Measurements from ENCODE around the gene TRAPPC2L. TPM values are rescaled to one million over a fixed set of nuclear protein-coding genes. Genes with fewer than 3 reads are reported as not detected.
"Not testable (repeated sequence)": the region's sequence is repeated elsewhere in the genome, so short reads cannot be mapped to it uniquely, and the experiment has no call there.

TRAPPC2L gene
- total RNA-seq, 5 donors from 2014 or later (not counting 1 experiment from before 2014, with no cell fraction given): 45.6 to 61.1 (median 57.5) TPM

- H3K4me1 Mint-ChIP-seq; CTCF ChIA-PET; H3K9me3 ChIP-seq; ATAC-seq (replicated peaks in 1 of 4); H3K27me3 Mint-ChIP-seq; H3K27ac ChIP-seq (ENCODE audit: low read length); H3K36me3 Mint-ChIP-seq; H3K27ac Mint-ChIP-seq; H3K9me3 Mint-ChIP-seq; H3K4me3 ChIP-seq (ENCODE audit: control insufficient read depth in 1 of 2, extremely low read depth in 1 of 2, low read length in 1 of 2); H3K27me3 ChIP-seq (replicated peaks in 1 of 2; ENCODE audit: control insufficient read depth in 2 of 2, extremely low read depth in 1 of 2, insufficient read depth in 2 of 2, low read length in 1 of 2); H3K4me3 Mint-ChIP-seq; H3K4me1 ChIP-seq (ENCODE audit: control insufficient read depth in 1 of 2, extremely low read depth in 1 of 2, insufficient read depth in 2 of 2, low read length in 2 of 2); DNase-seq; POLR2A ChIA-PET: not testable (repeated sequence)
- peaks cover 15 to 17% of the 10 kb centered on the region in 2 donors for H3K36me3 ChIP-seq (ENCODE audit: control insufficient read depth in 2 of 2, extremely low read depth in 1 of 2, insufficient read depth in 1 of 2, low read length in 1 of 2)
- 95% methylated on average over 22 of the region's 31 CpGs for WGBS (ENCODE audit: insufficient coverage)
These were observed 33.3 kb upstream of the TRAPPC2L start for GRCh38 chr16:88823646-88824045.

- no peaks in the 10 kb centered on the region for H3K9me3 ChIP-seq
- ChIA-PET POLR2A (no interaction called here), CTCF (no interaction called here)
- Mint-ChIP-seq H3K27ac (no peak overlapping the region), H3K36me3 (no peaks in the 10 kb centered on the region), H3K9me3 (no peaks in the 10 kb centered on the region), H3K4me1 (no peaks in the 10 kb centered on the region), H3K27me3 (no peaks in the 10 kb centered on the region), H3K4me3 (no peak overlapping the region)
- no peak overlapping the region for H3K4me3 ChIP-seq (ENCODE audit: control insufficient read depth in 1 of 2, extremely low read depth in 1 of 2, low read length in 1 of 2)
- WGBS (ENCODE audit: insufficient coverage): 90% methylated on average over 26 of the region's 33 CpGs
- H3K27ac ChIP-seq (ENCODE audit: low read length): no peak overlapping the region
- no peaks in the 10 kb centered on the region for H3K4me1 ChIP-seq (ENCODE audit: control insufficient read depth in 1 of 2, extremely low read depth in 1 of 2, insufficient read depth in 2 of 2, low read length in 2 of 2)
- no peak for DNase-seq
- no peak for ATAC-seq (replicated peaks in 1 of 4)
- no peaks in the 10 kb centered on the region for H3K27me3 ChIP-seq (replicated peaks in 1 of 2; ENCODE audit: control insufficient read depth in 2 of 2, extremely low read depth in 1 of 2, insufficient read depth in 2 of 2, low read length in 1 of 2)
- H3K36me3 ChIP-seq (ENCODE audit: control insufficient read depth in 2 of 2, extremely low read depth in 1 of 2, insufficient read depth in 1 of 2, low read length in 1 of 2): peaks cover 15 to 20% of the 10 kb centered on the region in 2 donors
These were observed 32.5 kb upstream of the TRAPPC2L start for GRCh38 chr16:88824256-88825077.

- 97% methylated on average over 6 of the region's 12 CpGs for WGBS (ENCODE audit: insufficient coverage)
- ATAC-seq (replicated peaks in 1 of 4) (no peak), DNase-seq (no peak)
- Histone ChIP-seq H3K27me3 (replicated peaks in 1 of 2; ENCODE audit: control insufficient read depth in 2 of 2, extremely low read depth in 1 of 2, insufficient read depth in 2 of 2, low read length in 1 of 2) (no peaks in the 10 kb centered on the region), H3K27ac (ENCODE audit: low read length) (no peak overlapping the region), H3K4me3 (ENCODE audit: control insufficient read depth in 1 of 2, extremely low read depth in 1 of 2, low read length in 1 of 2) (no peak overlapping the region), H3K4me1 (ENCODE audit: control insufficient read depth in 1 of 2, extremely low read depth in 1 of 2, insufficient read depth in 2 of 2, low read length in 2 of 2) (no peaks in the 10 kb centered on the region), H3K9me3 (no peaks in the 10 kb centered on the region), H3K36me3 (ENCODE audit: control insufficient read depth in 2 of 2, extremely low read depth in 1 of 2, insufficient read depth in 1 of 2, low read length in 1 of 2) (peaks cover 15 to 20% of the 10 kb centered on the region in 2 donors)
- POLR2A ChIA-PET: no interaction called here
- H3K36me3 Mint-ChIP-seq: no peaks in the 10 kb centered on the region
- H3K4me1 Mint-ChIP-seq: no peaks in the 10 kb centered on the region
- no peaks in the 10 kb centered on the region for H3K27me3 Mint-ChIP-seq
- CTCF ChIA-PET: no interaction called here
- H3K27ac Mint-ChIP-seq: no peak overlapping the region
- H3K9me3 Mint-ChIP-seq: no peaks in the 10 kb centered on the region
- no peak overlapping the region for H3K4me3 Mint-ChIP-seq
These were observed 31.8 kb upstream of the TRAPPC2L start for GRCh38 chr16:88825146-88825545.

- Histone ChIP-seq H3K27ac (ENCODE audit: low read length) (no peak overlapping the region), H3K4me3 (ENCODE audit: control insufficient read depth in 1 of 2, extremely low read depth in 1 of 2, low read length in 1 of 2) (no peak overlapping the region), H3K9me3 (no peaks in the 10 kb centered on the region), H3K27me3 (replicated peaks in 1 of 2; ENCODE audit: control insufficient read depth in 2 of 2, extremely low read depth in 1 of 2, insufficient read depth in 2 of 2, low read length in 1 of 2) (no peaks in the 10 kb centered on the region), H3K36me3 (ENCODE audit: control insufficient read depth in 2 of 2, extremely low read depth in 1 of 2, insufficient read depth in 1 of 2, low read length in 1 of 2) (peaks cover 14 to 15% of the 10 kb centered on the region in 2 donors), H3K4me1 (ENCODE audit: control insufficient read depth in 1 of 2, extremely low read depth in 1 of 2, insufficient read depth in 2 of 2, low read length in 2 of 2) (no peaks in the 10 kb centered on the region)
- DNase-seq: no peak
- Mint-ChIP-seq H3K27ac (no peak overlapping the region), H3K36me3 (no peaks in the 10 kb centered on the region), H3K4me1 (no peaks in the 10 kb centered on the region), H3K27me3 (no peaks in the 10 kb centered on the region), H3K4me3 (no peak overlapping the region), H3K9me3 (no peaks in the 10 kb centered on the region)
- ChIA-PET POLR2A (no interaction called here), CTCF (no interaction called here)
- ATAC-seq (replicated peaks in 1 of 4): no peak
- WGBS (ENCODE audit: insufficient coverage): 96% methylated on average over 22 of the region's 26 CpGs
These were observed 30.7 kb upstream of the TRAPPC2L start for GRCh38 chr16:88826070-88826840.

- Histone ChIP-seq H3K4me3 (ENCODE audit: control insufficient read depth in 1 of 2, extremely low read depth in 1 of 2, low read length in 1 of 2) (no peak overlapping the region), H3K27ac (ENCODE audit: low read length) (no peak overlapping the region), H3K27me3 (replicated peaks in 1 of 2; ENCODE audit: control insufficient read depth in 2 of 2, extremely low read depth in 1 of 2, insufficient read depth in 2 of 2, low read length in 1 of 2) (no peaks in the 10 kb centered on the region), H3K36me3 (ENCODE audit: control insufficient read depth in 2 of 2, extremely low read depth in 1 of 2, insufficient read depth in 1 of 2, low read length in 1 of 2) (peaks cover 4 to 7% of the 10 kb centered on the region in 2 donors), H3K9me3 (no peaks in the 10 kb centered on the region), H3K4me1 (ENCODE audit: control insufficient read depth in 1 of 2, extremely low read depth in 1 of 2, insufficient read depth in 2 of 2, low read length in 2 of 2) (no peaks in the 10 kb centered on the region)
- ChIA-PET POLR2A (no interaction called here), CTCF (no interaction called here)
- Mint-ChIP-seq H3K27me3 (no peaks in the 10 kb centered on the region), H3K9me3 (no peaks in the 10 kb centered on the region), H3K36me3 (no peaks in the 10 kb centered on the region), H3K4me3 (no peak overlapping the region), H3K4me1 (no peaks in the 10 kb centered on the region), H3K27ac (no peak overlapping the region)
- DNase-seq (no peak), ATAC-seq (replicated peaks in 1 of 4) (no peak)
- 95% methylated on average over 17 of the region's 21 CpGs for WGBS (ENCODE audit: insufficient coverage)
These were observed 29.2 kb upstream of the TRAPPC2L start for GRCh38 chr16:88827727-88828126.

- ChIA-PET POLR2A (no interaction called here), CTCF (no interaction called here)
- WGBS (ENCODE audit: insufficient coverage): 87% methylated on average over 24 of the region's 24 CpGs
- no peaks in the 10 kb centered on the region for H3K9me3 ChIP-seq
- H3K9me3 Mint-ChIP-seq: no peaks in the 10 kb centered on the region
- peaks cover 4 to 7% of the 10 kb centered on the region in 2 donors for H3K36me3 ChIP-seq (ENCODE audit: control insufficient read depth in 2 of 2, extremely low read depth in 1 of 2, insufficient read depth in 1 of 2, low read length in 1 of 2)
- ATAC-seq (replicated peaks in 1 of 4) (no peak), DNase-seq (no peak)
- H3K4me3 Mint-ChIP-seq: no peak overlapping the region
- no peaks in the 10 kb centered on the region for H3K4me1 Mint-ChIP-seq
- no peak overlapping the region for H3K27ac ChIP-seq (ENCODE audit: low read length)
- H3K27me3 ChIP-seq (replicated peaks in 1 of 2; ENCODE audit: control insufficient read depth in 2 of 2, extremely low read depth in 1 of 2, insufficient read depth in 2 of 2, low read length in 1 of 2): no peaks in the 10 kb centered on the region
- no peaks in the 10 kb centered on the region for H3K4me1 ChIP-seq (ENCODE audit: control insufficient read depth in 1 of 2, extremely low read depth in 1 of 2, insufficient read depth in 2 of 2, low read length in 2 of 2)
- no peak overlapping the region for H3K4me3 ChIP-seq (ENCODE audit: control insufficient read depth in 1 of 2, extremely low read depth in 1 of 2, low read length in 1 of 2)
- H3K36me3 Mint-ChIP-seq: peaks cover under 1% of the 10 kb centered on the region
- H3K27ac Mint-ChIP-seq: no peak overlapping the region
- H3K27me3 Mint-ChIP-seq: no peaks in the 10 kb centered on the region
These were observed 28.2 kb upstream of the TRAPPC2L start for GRCh38 chr16:88828711-88829110.

Measured in T-cell (primary cell).